Kidney (tissue), 14 donors: Measurements from ENCODE around the gene FDXACB1. TPM values are rescaled to one million over a fixed set of nuclear protein-coding genes. Genes with fewer than 3 reads are reported as not detected.
A peak's percentile ranks its signal among the peaks of the same experiment; 100 is the strongest.

Experiments
- DNase-seq, 5 donors: peaks; one replicate each; pipeline ENCODE4 v3.0.0-alpha.2; 2013 to 2020
- FAIRE-seq: peaks from 2 replicates; lab custom pipeline; 2012; peaks lifted over from hg19 to GRCh38; lab: Jason Lieb, UNC
- H3K27ac ChIP-seq, 2 donors: one replicate each; pipeline ENCODE4 v1.7.0; 2013; ENCODE audit warnings: low read depth in 2 of 2, low read length in 2 of 2, inconsistent platforms in 1 of 2
- H3K27me3 ChIP-seq: one replicate; pipeline ENCODE4 v1.7.1; 2013; ENCODE audit warnings: low read length, inconsistent platforms; ENCODE audit not compliant: control insufficient read depth, insufficient read depth
- H3K36me3 ChIP-seq, 3 donors: one replicate each; pipeline versions ENCODE4 v1.7.0 to v1.7.1; 2013; ENCODE audit warnings: low read length in 3 of 3, control low read depth in 1 of 3, inconsistent platforms in 1 of 3; ENCODE audit not compliant: insufficient read depth in 3 of 3, control insufficient read depth in 2 of 3
- H3K4me1 ChIP-seq, 3 donors: one replicate each; pipeline versions ENCODE4 v1.7.0 to v1.7.1; 2013; ENCODE audit warnings: low read length in 3 of 3, inconsistent platforms in 1 of 3, low read depth in 1 of 3; ENCODE audit not compliant: control insufficient read depth in 2 of 3, insufficient read depth in 2 of 3
- H3K4me3 ChIP-seq, 3 donors: one replicate each; pipeline versions ENCODE4 v1.7.0 to v1.8.1; 2013; ENCODE audit warnings: low read length in 3 of 3, control low read depth in 1 of 3, inconsistent platforms in 1 of 3
- H3K9ac ChIP-seq, 3 donors: one replicate each; pipeline versions ENCODE4 v1.7.0 to v1.7.1; 2013; ENCODE audit warnings: low read length in 3 of 3, control low read depth in 1 of 3, inconsistent platforms in 1 of 3
- H3K9me3 ChIP-seq, 3 donors: one replicate each; pipeline versions ENCODE4 v1.7.0 to v1.7.1; 2013; ENCODE audit warnings: low read length in 3 of 3, control low read depth in 1 of 3, inconsistent platforms in 1 of 3; ENCODE audit not compliant: control insufficient read depth in 2 of 3, insufficient read depth in 1 of 3
- CTCF ChIP-seq: IDR thresholded peaks from 3 replicates; pipeline ENCODE4 v1.5.1; 2012; ENCODE audit warnings: mild to moderate bottlenecking, moderate library complexity, borderline replicate concordance; ENCODE audit not compliant: insufficient read depth; ENCODE audit errors: extremely low read depth
- intact Hi-C: fragments of 100-400 bp; cut with DNase I; formaldehyde crosslinking; loops from one replicate; pipeline ENCODE4 v1.11.1; 2022
- polyA plus RNA-seq: library from polyadenylated mRNA; stranded (reverse); fragments of 350-450 nt; fragmentation: Illumina TruSeq; extraction: RNeasy Lipid Tissue Mini Kit (QIAGEN cat#74804); gene quantifications from one replicate; pipeline ENCODE4 v1.2.3, GENCODE V29; 2014; ENCODE audit warnings: low read depth, low replicate concordance; ENCODE audit not compliant: insufficient read depth
- total RNA-seq: library from RNA; stranded (reverse); fragmentation: NEBNext Ultra II Directional; extraction: Animal tissue kit (Norgen Biotek cat#: 25700); gene quantifications from one replicate; pipeline ENCODE4 v1.2.1, GENCODE V29; 2021
- donor health status: control.
- donor health status: control.
- donor health status: control.
- donor health status: control.
- donor health status: control.
- donor health status: DM: yes; HTN: yes; CAD: no.
- donor health status: Normal renal cell carcinoma (clear cell type).

The FDXACB1 gene
- total and polyA plus RNA-seq, 2 donors from 2014 or later, result 1.5 to 2.6 TPM

GRCh38 chr11:111851636-111852035, 27.3 kb downstream of the FDXACB1 start:
- H3K9ac ChIP-seq, result no peak overlapping the region
- intact Hi-C loops, result no loop called here
- no peaks in the 10 kb centered on the region for H3K9me3 ChIP-seq
- peak in 1 of 5 donors; percentile 15 for DNase-seq
- no peaks in the 10 kb centered on the region for H3K4me1 ChIP-seq
- H3K4me3 ChIP-seq, result no peak overlapping the region
- no peak for TF ChIP-seq CTCF
- no peak overlapping the region for H3K27ac ChIP-seq
- FAIRE-seq, result no peak
- no peaks in the 10 kb centered on the region for H3K27me3 ChIP-seq
- peaks cover 6 to 20% (median 9%) of the 10 kb centered on the region in 3 donors for H3K36me3 ChIP-seq

DNA sequence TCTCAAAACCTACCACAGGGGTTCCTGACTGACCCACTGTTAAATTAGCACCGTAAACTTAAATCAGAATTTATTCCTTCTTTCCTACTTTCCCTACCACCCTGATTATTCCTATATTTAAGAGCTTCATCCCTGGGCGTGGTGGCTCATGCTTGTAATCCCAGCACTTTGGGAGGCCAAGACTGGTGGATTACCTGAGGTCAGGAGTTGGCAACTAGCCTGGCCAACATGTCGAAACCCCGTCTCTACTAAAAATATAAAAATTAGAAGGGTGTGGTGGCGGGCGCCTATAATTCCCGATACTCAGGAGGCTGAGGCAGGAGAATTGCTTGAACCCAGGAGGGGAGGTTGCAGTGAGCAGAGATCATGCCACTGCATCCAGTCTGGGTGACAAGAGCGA, 27.9 kb downstream of the FDXACB1 start:
- DNase-seq (no peak), FAIRE-seq (no peak)
- Histone ChIP-seq H3K4me1 (no peaks in the 10 kb centered on the region), H3K36me3 (peaks cover 9 to 21% (median 9%) of the 10 kb centered on the region in 3 donors), H3K9ac (no peak overlapping the region), H3K4me3 (no peak overlapping the region), H3K27me3 (no peaks in the 10 kb centered on the region), H3K27ac (no peak overlapping the region), H3K9me3 (no peaks in the 10 kb centered on the region)
- TF ChIP-seq CTCF, result no peak
- intact Hi-C loops, result no loop called here

DNA sequence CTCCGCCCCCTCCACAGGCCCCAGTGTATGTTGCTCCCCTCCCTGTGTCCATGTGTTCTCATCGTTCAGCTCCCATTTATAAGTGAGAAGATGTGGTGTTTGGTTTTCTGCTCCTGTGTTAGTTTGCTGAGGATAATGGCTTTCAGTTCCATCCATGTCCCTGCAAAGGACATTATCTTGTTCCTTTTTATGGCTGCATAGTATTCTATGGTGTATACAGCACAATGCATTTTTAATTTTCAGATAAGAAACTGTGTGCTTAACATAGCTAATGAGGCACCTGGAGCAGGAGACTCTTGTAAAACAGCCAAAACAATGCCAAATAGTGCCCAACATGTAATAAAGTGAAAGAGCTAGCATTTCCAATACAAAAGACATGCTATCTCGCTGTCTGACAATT, 29.3 kb downstream of the FDXACB1 start:
- TF ChIP-seq CTCF, result no peak
- Histone ChIP-seq H3K9ac (no peak overlapping the region), H3K4me3 (no peak overlapping the region), H3K9me3 (no peaks in the 10 kb centered on the region), H3K36me3 (peaks cover 9 to 14% (median 10%) of the 10 kb centered on the region in 3 donors), H3K27ac (no peak overlapping the region), H3K4me1 (no peaks in the 10 kb centered on the region), H3K27me3 (no peaks in the 10 kb centered on the region)
- FAIRE-seq (no peak), DNase-seq (no peak)
- intact Hi-C loops, result loop anchor here (10.0 kb wide), 1 partner anchor 245 kb away; the partner anchor contains the start of gene SIK2

- H3K9me3 ChIP-seq, result no peaks in the 10 kb centered on the region
- H3K9ac ChIP-seq, result no peak overlapping the region
- FAIRE-seq, result no peak
- no peak for TF ChIP-seq CTCF
- peaks cover 6 to 14% (median 13%) of the 10 kb centered on the region in 3 donors for H3K36me3 ChIP-seq
- no peaks in the 10 kb centered on the region for H3K27me3 ChIP-seq
- intact Hi-C loops, result loop anchor here (10.0 kb wide), 1 partner anchor 242 kb away; the partner anchor contains the start of gene SIK2
- no peak overlapping the region for H3K27ac ChIP-seq
- no peak for DNase-seq
- no peak overlapping the region for H3K4me3 ChIP-seq
- H3K4me1 ChIP-seq, result no peaks in the 10 kb centered on the region
These were observed 32.3 kb downstream of the FDXACB1 start for GRCh38 chr11:111846636-111847035.
